H1 (cell line): ENCODE results near the gene RNF166. TPM values are rescaled to one million over a fixed set of nuclear protein-coding genes. Genes with fewer than 3 reads are reported as not detected.

Source experiments
- RNF2 ChIP-seq: fragments of 200-900, 300-1000 bp; sonication (generic); IDR thresholded peaks from 2 replicates; pipeline ENCODE4 v1.7.1; 2016; ENCODE audit warnings: borderline replicate concordance, low read depth, mild to moderate bottlenecking, antibody characterized with exemption, low read length; ENCODE audit not compliant: poor library complexity, severe bottlenecking; ENCODE audit errors: missing control alignments
- RXRA ChIP-seq: IDR thresholded peaks from 2 replicates; pipeline ENCODE4 v1.6.1; 2011; ENCODE audit warnings: low read depth, mild to moderate bottlenecking, low read length, moderate library complexity; ENCODE audit not compliant: insufficient read depth
- polyA plus RNA-seq, 7 experiments: library from polyadenylated mRNA; depleted of rRNA in 3 of 7; stranded (reverse) in 5 of 7; unstranded in 2 of 7; fragments of >200 nt in 5 of 7; fragments of 200-250 nt in 2 of 7; gene quantifications; 1 replicate in 5 of 7; 2 replicates in 1 of 7; 4 replicates in 1 of 7; pipeline versions ENCODE4 v1.2.1 to v1.2.3, GENCODE V29; 2011 to 2013; ENCODE audit warnings: missing spikeins in 2 of 7, mixed read lengths in 2 of 7
- total RNA-seq: library from RNA; stranded (reverse); fragmentation: NEBNext Ultra II Directional; extraction: Animal tissue kit (Norgen Biotek cat#: 25700); gene quantifications from 2 replicates; pipeline ENCODE4 v1.2.1, GENCODE V29; 2021

RNF166 gene
- total and polyA plus RNA-seq, 2 of the 8 experiments (the other 6 are each of a cell fraction or from before 2014, with no cell fraction given) = 29.8 to 31.2 TPM

- TF ChIP-seq RNF2 (no peak), RXRA (no peak)
Measured at GRCh38 chr16:88737298-88738150, 31.3 kb upstream of the RNF166 start (continued).
